Measurements from ENCODE around the gene TMEM127.
A peak's percentile ranks its signal among the peaks of the same experiment; 100 is the strongest.

Gene TMEM127

GRCh38 chr2:96209729-96210085 lies 56.1 kb downstream of the TMEM127 start:
- no peak for TF ChIP-seq CTCF (IDR thresholded peaks at IDR 0.05; ENCODE audit: low read depth, low read length)
- peak overlapping the region; percentile 85 for H3K4me3 ChIP-seq (ENCODE audit: low read depth, low read length)

- H3K4me3 ChIP-seq (ENCODE audit: low read depth, low read length): peak overlapping the region; percentile 85
- TF ChIP-seq CTCF (IDR thresholded peaks at IDR 0.05; ENCODE audit: low read depth, low read length): no peak
Observed at GRCh38 chr2:96209011-96209728, 56.6 kb downstream of the TMEM127 start.

GRCh38 chr2:96208143-96209010 lies 57.4 kb downstream of the TMEM127 start, which contains the start of gene STARD7:
STARD7 (minus strand) TSS chr2:96208827; CDS start chr2:96208434, 393 bp downstream.
- H3K4me3 ChIP-seq (ENCODE audit: low read depth, low read length): peak within 1 kb of the TSS; percentile 85
- TF ChIP-seq CTCF (IDR thresholded peaks at IDR 0.05; ENCODE audit: low read depth, low read length): no peak

GRCh38 chr2:96207774-96208142 lies 58.0 kb downstream of the TMEM127 start:
- TF ChIP-seq CTCF (IDR thresholded peaks at IDR 0.05; ENCODE audit: low read depth, low read length): no peak

GRCh38 chr2:96207073-96207773 lies 58.6 kb downstream of the TMEM127 start:
- H3K4me3 ChIP-seq (ENCODE audit: low read depth, low read length): peak overlapping the region; percentile 85
- no peak for TF ChIP-seq CTCF (IDR thresholded peaks at IDR 0.05; ENCODE audit: low read depth, low read length)

More at GRCh38 chr2:96207774-96208142, 58.0 kb downstream of the TMEM127 start:
- peak overlapping the region; percentile 85 for H3K4me3 ChIP-seq (ENCODE audit: low read depth, low read length)

- no peak for TF ChIP-seq CTCF (IDR thresholded peaks at IDR 0.05; ENCODE audit: low read depth, low read length)
- H3K4me3 ChIP-seq (ENCODE audit: low read depth, low read length): 0 out of 2 replicates have a peak overlapping the region, but pooled peaks have one; percentile 6
Observed at GRCh38 chr2:96205888-96206287, 59.9 kb downstream of the TMEM127 start.

Measured in WI38 (cell line).